Neuronal stem cell (in vitro differentiated cells): ENCODE data around the gene B4GALT1.

Experiments
- DNase-seq: peaks from one replicate; pipeline ENCODE4 v3.0.0-alpha.2; 2013; ENCODE audit warnings: low spot score
- H2AFZ ChIP-seq: one replicate; pipeline ENCODE4 v1.6.1; 2013; ENCODE audit warnings: mild to moderate bottlenecking, low read length, inconsistent platforms
- H2AK5ac ChIP-seq: 2 replicates; pipeline ENCODE4 v1.6.1; 2013; ENCODE audit warnings: low read depth, mild to moderate bottlenecking, inconsistent platforms, low read length, moderate library complexity, mixed read lengths
- H2BK120ac ChIP-seq: 2 replicates; pipeline ENCODE4 v1.6.1; 2013; ENCODE audit warnings: low read depth, mild to moderate bottlenecking, inconsistent platforms, low read length, moderate library complexity, mixed read lengths
- H2BK12ac ChIP-seq: one replicate; pipeline ENCODE4 v1.6.1; 2013; ENCODE audit warnings: low read length, inconsistent platforms
- H2BK15ac ChIP-seq: 2 replicates; pipeline ENCODE4 v1.6.1; 2013; ENCODE audit warnings: mild to moderate bottlenecking, low read length, inconsistent platforms, mixed read lengths
- H2BK5ac ChIP-seq: one replicate; pipeline ENCODE4 v1.6.1; 2013; ENCODE audit warnings: inconsistent platforms, mild to moderate bottlenecking, low read length, moderate library complexity
- H3K14ac ChIP-seq: one replicate; pipeline ENCODE4 v1.6.1; 2013; ENCODE audit warnings: low read length, inconsistent platforms
- H3K18ac ChIP-seq: 2 replicates; pipeline ENCODE4 v1.6.1; 2013; ENCODE audit warnings: low read length, inconsistent platforms
- H3K23ac ChIP-seq: 2 replicates; pipeline ENCODE4 v1.6.1; 2013; ENCODE audit warnings: low read depth, mild to moderate bottlenecking, mixed read lengths, low read length, inconsistent platforms; ENCODE audit not compliant: poor library complexity
- H3K27ac ChIP-seq: replicated peaks from 3 replicates; pipeline ENCODE4 v1.5.1; 2013; ENCODE audit warnings: low read length, inconsistent platforms
- H3K27me3 ChIP-seq, 3 experiments: 2 replicates each; pipeline ENCODE4 v1.6.1; 2013; ENCODE audit warnings: low read length in 3 of 3, mild to moderate bottlenecking in 2 of 3, inconsistent platforms in 1 of 3, low read depth in 1 of 3, mixed read lengths in 1 of 3, moderate library complexity in 1 of 3; ENCODE audit not compliant: control insufficient read depth in 3 of 3, insufficient read depth in 3 of 3
- H3K36me3 ChIP-seq, 2 donors: replicated peaks in 1 of 2; 2 replicates each; pipeline ENCODE4 v1.6.1; 2013; ENCODE audit warnings: low read length in 2 of 2; ENCODE audit not compliant: control insufficient read depth in 2 of 2, insufficient read depth in 2 of 2
- H3K4ac ChIP-seq: 2 replicates; pipeline ENCODE4 v1.6.1; 2013; ENCODE audit warnings: inconsistent platforms, mild to moderate bottlenecking, low read length, moderate library complexity
- H3K4me1 ChIP-seq, 2 donors: 1 replicate in 1 of 2; 2 replicates in 1 of 2; pipeline ENCODE4 v1.6.1; 2013; ENCODE audit warnings: low read length in 2 of 2, low read depth in 1 of 2; ENCODE audit not compliant: control insufficient read depth in 2 of 2, insufficient read depth in 1 of 2
- H3K4me2 ChIP-seq: one replicate; pipeline ENCODE4 v1.6.1; 2013; ENCODE audit warnings: mild to moderate bottlenecking, low read length, inconsistent platforms; ENCODE audit not compliant: insufficient read depth, poor library complexity, severe bottlenecking
- H3K4me3 ChIP-seq, 2 donors: 2 replicates each; pipeline ENCODE4 v1.5.1; 2013; ENCODE audit warnings: low read length in 2 of 2, mild to moderate bottlenecking in 2 of 2, inconsistent platforms in 1 of 2, moderate library complexity in 1 of 2
- H3K79me1 ChIP-seq: one replicate; pipeline ENCODE4 v1.6.1; 2013; ENCODE audit warnings: low read depth, mild to moderate bottlenecking, inconsistent platforms, low read length, moderate library complexity
- H3K9ac ChIP-seq: one replicate; pipeline ENCODE4 v1.6.1; 2013; ENCODE audit warnings: mild to moderate bottlenecking, low read depth, low read length, inconsistent platforms; ENCODE audit not compliant: poor library complexity
- H3K9me3 ChIP-seq, 2 donors: replicated peaks in 1 of 2; 2 replicates each; pipeline versions ENCODE3 to v1.6.1; 2013; ENCODE audit warnings: low read length in 2 of 2, mild to moderate bottlenecking in 2 of 2, inconsistent platforms in 1 of 2, low read depth in 1 of 2, mixed read lengths in 1 of 2, moderate library complexity in 1 of 2; ENCODE audit not compliant: control insufficient read depth in 2 of 2, insufficient read depth in 1 of 2
- H4K8ac ChIP-seq: one replicate; pipeline ENCODE4 v1.6.1; 2013; ENCODE audit warnings: low read depth, mild to moderate bottlenecking, inconsistent platforms, low read length, moderate library complexity
- H4K91ac ChIP-seq: one replicate; pipeline ENCODE4 v1.6.1; 2013; ENCODE audit warnings: low read length, low read depth, mild to moderate bottlenecking, inconsistent platforms; ENCODE audit not compliant: poor library complexity
- WGBS, 2 donors: extraction: QIAGEN DNeasy Blood & Tissue Kit; methylation state at CpG; one replicate each; pipeline ENCODE4 v1.1.7; 2013; ENCODE audit warnings: missing lambda C conversion rate in 2 of 2, mixed read lengths in 1 of 2; ENCODE audit not compliant: insufficient read length in 2 of 2, insufficient replicate concordance in 1 of 2; ENCODE audit errors: extremely low coverage in 2 of 2; 5-methylcytosine and 5-hydroxymethylcytosine counted together

Gene B4GALT1

GRCh38 chr9:33081128-33081851, 85.8 kb downstream of the B4GALT1 start:
- Histone ChIP-seq H3K9me3 (peaks cover 0 to 3% of the 10 kb centered on the region in 2 donors), H3K36me3 (no peaks in the 10 kb centered on the region), H3K4me2 (no peak overlapping the region), H3K27me3 (no peaks in the 10 kb centered on the region), H3K14ac (no peak overlapping the region), H2AK5ac (no peak overlapping the region), H3K9ac (no peak overlapping the region), H2BK5ac (no peak overlapping the region), H2AFZ (peak overlapping the region; percentile 81), H3K4me1 (no peaks in the 10 kb centered on the region), H3K23ac (no peak overlapping the region), H3K4me3 (peak overlapping the region in 1 of 2 donors; percentile 48), H3K18ac (no peak overlapping the region), H2BK120ac (no peak overlapping the region), H2BK15ac (no peak overlapping the region), H4K91ac (no peak overlapping the region), H3K79me1 (no peaks in the 10 kb centered on the region), H3K27ac (no peak overlapping the region), H3K4ac (no peak overlapping the region), H2BK12ac (no peak overlapping the region), H4K8ac (no peak overlapping the region)
- peak; percentile 78 for DNase-seq
- no CpG with 5 or more reads among the region's 9 CpGs for WGBS, 2 donors

GRCh38 chr9:33080534-33080933, 86.6 kb downstream of the B4GALT1 start:
- H2AK5ac ChIP-seq: no peak overlapping the region
- H3K27ac ChIP-seq: no peak overlapping the region
- peak overlapping the region; percentile 81 for H2AFZ ChIP-seq
- no peak overlapping the region for H3K14ac ChIP-seq
- no peak for DNase-seq
- no peak overlapping the region for H2BK12ac ChIP-seq
- no CpG with 5 or more reads among the region's 6 CpGs for WGBS, 2 donors
- no peaks in the 10 kb centered on the region for H3K79me1 ChIP-seq
- H3K4me2 ChIP-seq: no peak overlapping the region
- no peak overlapping the region for H2BK5ac ChIP-seq
- H3K36me3 ChIP-seq: no peaks in the 10 kb centered on the region
- H3K18ac ChIP-seq: no peak overlapping the region
- no peak overlapping the region for H3K4ac ChIP-seq
- H4K8ac ChIP-seq: no peak overlapping the region
- no peak overlapping the region for H2BK15ac ChIP-seq
- no peak overlapping the region for H4K91ac ChIP-seq
- peaks cover 0 to 3% of the 10 kb centered on the region in 2 donors for H3K4me1 ChIP-seq
- H3K23ac ChIP-seq: no peak overlapping the region
- no peaks in the 10 kb centered on the region for H3K27me3 ChIP-seq
- H3K9me3 ChIP-seq: peaks cover 0 to 3% of the 10 kb centered on the region in 2 donors
- peak overlapping the region in 1 of 2 donors; percentile 48 for H3K4me3 ChIP-seq
- no peak overlapping the region for H2BK120ac ChIP-seq
- no peak overlapping the region for H3K9ac ChIP-seq

GRCh38 chr9:33076046-33077004, 90.8 kb downstream of the B4GALT1 start, which contains the start of gene SMU1:
Gene SMU1, minus strand, starts transcription at chr9:33076674. Its CDS starts 66 bp downstream, at chr9:33076608.
- Histone ChIP-seq H2BK120ac (no peak within 1 kb of the TSS), H2AK5ac (no peak within 1 kb of the TSS), H3K14ac (no peak within 1 kb of the TSS), H3K9me3 (no peaks in the 10 kb centered on the region), H3K23ac (peak within 1 kb of the TSS; percentile 89), H4K91ac (peak within 1 kb of the TSS; percentile 53), H3K27ac (peak within 1 kb of the TSS; percentile 45), H3K79me1 (peaks cover 2% of the 10 kb centered on the region), H3K4me1 (peaks cover 0 to 7% of the 10 kb centered on the region in 2 donors), H2AFZ (peak within 1 kb of the TSS; percentile 92), H3K27me3 (no peaks in the 10 kb centered on the region), H3K9ac (peak within 1 kb of the TSS; percentile 97), H3K36me3 (peaks cover 11 to 25% of the 10 kb centered on the region in 2 donors), H3K18ac (peak within 1 kb of the TSS; percentile 95), H2BK15ac (no peak within 1 kb of the TSS), H3K4me2 (peak within 1 kb of the TSS; percentile 72), H4K8ac (peak within 1 kb of the TSS; percentile 17), H2BK5ac (no peak within 1 kb of the TSS), H3K4me3 (peak within 1 kb of the TSS; percentile 82 to 95), H2BK12ac (no peak within 1 kb of the TSS), H3K4ac (no peak within 1 kb of the TSS)
- WGBS, 2 donors: no CpG with 5 or more reads among the region's 53 CpGs
- DNase-seq: peak; percentile 94

GRCh38 chr9:33068991-33069390, 98.1 kb downstream of the B4GALT1 start:
- WGBS, 2 donors: no CpG with 5 or more reads among the region's 1 CpG
- Histone ChIP-seq H3K18ac (no peak overlapping the region), H3K27me3 (no peaks in the 10 kb centered on the region), H3K79me1 (peaks cover 2% of the 10 kb centered on the region), H2AK5ac (no peak overlapping the region), H3K9me3 (no peaks in the 10 kb centered on the region), H2AFZ (no peak overlapping the region), H3K14ac (no peak overlapping the region), H3K27ac (no peak overlapping the region), H2BK12ac (no peak overlapping the region), H3K36me3 (peaks cover 22 to 94% of the 10 kb centered on the region in 2 donors), H2BK5ac (no peak overlapping the region), H4K91ac (no peak overlapping the region), H4K8ac (no peak overlapping the region), H2BK120ac (no peak overlapping the region), H2BK15ac (no peak overlapping the region), H3K4me3 (no peak overlapping the region), H3K23ac (no peak overlapping the region), H3K9ac (no peak overlapping the region), H3K4me1 (no peaks in the 10 kb centered on the region), H3K4ac (no peak overlapping the region), H3K4me2 (no peak overlapping the region)
- no peak for DNase-seq
